PC-3 (cell line): ENCODE data around the gene SLC9A9. TPM values are rescaled to one million over a fixed set of nuclear protein-coding genes. Genes with fewer than 3 reads are reported as not detected.

ENCODE experiments used
- ATAC-seq: fragments of 200-7000 bp; cut with Tn5 transposase; 2 replicates; pipeline ENCODE4 v1.9.1; 2020; ENCODE audit warnings: mild to moderate bottlenecking, moderate library complexity
- BruUV-seq: library from RNA; stranded (reverse); fragments of 400-500 nt; replicated peaks from 2 replicates; lab custom pipeline; 2021; lab: Mats Ljungman, UMichigan
- CTCF ChIA-PET: fragments of 300-600 bp; sonication (Branson Sonifier 250); formaldehyde crosslinking; loops from one replicate; lab custom pipeline; 2022; ENCODE audit warnings: antibody characterized with exemption; lab: Charles Lee
- POLR2A ChIA-PET: fragments of 300-600 bp; sonication (Branson Sonifier 250); formaldehyde crosslinking; loops from one replicate; lab custom pipeline; 2022; ENCODE audit warnings: antibody characterized with exemption; ENCODE audit not compliant: unreplicated experiment; lab: Charles Lee
- DNase-seq: peaks from one replicate; pipeline ENCODE4 v3.0.0-alpha.2; 2015
- H2AFZ ChIP-seq: fragments of 300-600 bp; sonication (generic); 2 replicates; pipeline ENCODE4 v1.6.0; 2016; ENCODE audit warnings: antibody characterized with exemption, low read length
- H3F3A ChIP-seq: fragments of 300-600 bp; sonication (generic); one replicate; pipeline ENCODE4 v1.6.0; 2017; ENCODE audit warnings: antibody characterized with exemption, low read length, control low read depth, mild to moderate bottlenecking; ENCODE audit not compliant: unreplicated experiment
- H3K27ac ChIP-seq: fragments of 300-600 bp; sonication (generic); 2 replicates; pipeline ENCODE4 v1.5.1; 2016; ENCODE audit warnings: mild to moderate bottlenecking, low read length
- H3K27me3 ChIP-seq: fragments of 300-600 bp; sonication (generic); 2 replicates; pipeline ENCODE4 v1.6.1; 2016; ENCODE audit warnings: low read length, mixed read lengths
- H3K36me3 ChIP-seq: fragments of 300-600 bp; sonication (generic); 2 replicates; pipeline ENCODE4 v1.6.1; 2016; ENCODE audit warnings: low read depth, mixed run types, low read length, mixed read lengths
- H3K4me1 ChIP-seq: fragments of 300-600 bp; sonication (generic); 2 replicates; pipeline ENCODE4 v1.5.1; 2016; ENCODE audit warnings: low read length; ENCODE audit not compliant: insufficient read depth
- H3K4me2 ChIP-seq: fragments of 300-600 bp; sonication (generic); 2 replicates; pipeline ENCODE4 v1.6.0; 2016; ENCODE audit warnings: low read length
- H3K4me3 ChIP-seq: fragments of 300-600 bp; sonication (generic); 2 replicates; pipeline ENCODE4 v1.5.1; 2016; ENCODE audit warnings: mild to moderate bottlenecking, low read length, mixed read lengths
- H3K79me2 ChIP-seq: fragments of 300-600 bp; sonication (generic); 2 replicates; pipeline ENCODE4 v1.6.1; 2017; ENCODE audit warnings: low read length, mixed read lengths
- H3K9ac ChIP-seq: fragments of 300-600 bp; sonication (generic); 2 replicates; pipeline ENCODE4 v1.6.0; 2016; ENCODE audit warnings: mild to moderate bottlenecking, low read length
- H3K9me2 ChIP-seq: fragments of 300-600 bp; sonication (generic); replicated peaks from 2 replicates; pipeline ENCODE4 v1.6.1; 2016; ENCODE audit warnings: mixed run types, low read length, mixed read lengths
- H3K9me3 ChIP-seq: fragments of 300-600 bp; sonication (generic); 2 replicates; pipeline ENCODE4 v1.6.1; 2016; ENCODE audit warnings: low read length, mixed read lengths
- H4K20me1 ChIP-seq: fragments of 300-600 bp; sonication (generic); 2 replicates; pipeline ENCODE4 v1.6.1; 2016; ENCODE audit warnings: low read length, mixed read lengths
- CTCF ChIP-seq: fragments of 300-600 bp; sonication (generic); conservative IDR thresholded peaks from 2 replicates; pipeline ENCODE4 v1.5.1; 2017; ENCODE audit warnings: antibody characterized with exemption, low read depth, mild to moderate bottlenecking, low read length
- EZH2 ChIP-seq: fragments of 300-600 bp; sonication (generic); IDR thresholded peaks from one replicate; pipeline ENCODE4 v1.6.1; 2017; ENCODE audit warnings: antibody characterized with exemption, mild to moderate bottlenecking, low read length; ENCODE audit not compliant: unreplicated experiment
- EZH2phosphoT487 ChIP-seq: fragments of 300-600 bp; sonication (generic); IDR thresholded peaks from 2 replicates; pipeline ENCODE4 v1.6.1; 2018; ENCODE audit warnings: mild to moderate bottlenecking, antibody characterized with exemption, low read length, borderline replicate concordance
- intact Hi-C: fragments of 100-400 bp; cut with micrococcal nuclease; formaldehyde crosslinking; loops from 2 replicates; pipeline ENCODE4 v1.9.0; 2023
- total RNA-seq: library from RNA; depleted of rRNA; stranded (reverse); fragments of >200 nt; gene quantifications from 2 replicates; pipeline ENCODE4 v1.2.3, GENCODE V29; 2014

Gene SLC9A9
- total RNA-seq, 1 experiment from 2014 or later = 0.07 TPM

- intact Hi-C loops = no loop called here
- Histone ChIP-seq H2AFZ (no peak overlapping the region), H3K9me3 (no peaks in the 10 kb centered on the region)
Observed at GRCh38 chr3:143855183-143855582, 6.9 kb upstream of the SLC9A9 start.

GRCh38 chr3:143851331-143852017, 3.2 kb upstream of the SLC9A9 start:
- DNase-seq (no peak), ATAC-seq (no peak)
- CTCF ChIA-PET = no interaction called here
- Histone ChIP-seq H2AFZ (no peak overlapping the region), H3K4me2 (no peak overlapping the region), H3K27ac (no peak overlapping the region), H3K9me2 (no peaks in the 10 kb centered on the region), H3K27me3 (no peaks in the 10 kb centered on the region), H4K20me1 (no peaks in the 10 kb centered on the region), H3F3A (no peaks in the 10 kb centered on the region), H3K4me1 (no peaks in the 10 kb centered on the region), H3K9ac (no peak overlapping the region), H3K79me2 (no peaks in the 10 kb centered on the region), H3K9me3 (no peaks in the 10 kb centered on the region), H3K4me3 (no peak overlapping the region), H3K36me3 (no peaks in the 10 kb centered on the region)
- intact Hi-C loops = no loop called here
- no TSS peak for BruUV-seq
- POLR2A ChIA-PET = no interaction called here
- TF ChIP-seq CTCF (no peak), EZH2 (no peak)

More at GRCh38 chr3:143855183-143855582, 6.9 kb upstream of the SLC9A9 start:
- Histone ChIP-seq H3K36me3 (no peaks in the 10 kb centered on the region), H3K9ac (no peak overlapping the region), H3K79me2 (no peaks in the 10 kb centered on the region), H3K4me3 (no peak overlapping the region), H3K9me2 (no peaks in the 10 kb centered on the region), H3K4me1 (no peaks in the 10 kb centered on the region), H4K20me1 (no peaks in the 10 kb centered on the region), H3K4me2 (no peak overlapping the region), H3K27ac (no peak overlapping the region), H3K27me3 (no peaks in the 10 kb centered on the region), H3F3A (no peaks in the 10 kb centered on the region)
- POLR2A ChIA-PET = no interaction called here
- DNase-seq = no peak
- ATAC-seq = no peak
- CTCF ChIA-PET = no interaction called here
- TF ChIP-seq EZH2 = no peak
- TF ChIP-seq CTCF = no peak
- TF ChIP-seq EZH2phosphoT487 = no peak
- BruUV-seq = no TSS peak

GRCh38 chr3:143850877-143851276, 2.6 kb upstream of the SLC9A9 start:
- Histone ChIP-seq H3K9ac (no peak overlapping the region), H3K4me2 (no peak overlapping the region)

More at GRCh38 chr3:143850877-143851276, 2.6 kb upstream of the SLC9A9 start:
- no peaks in the 10 kb centered on the region for H3K9me3 ChIP-seq
- BruUV-seq = no TSS peak
- no peak for ATAC-seq
- CTCF ChIA-PET = no interaction called here
- POLR2A ChIA-PET = no interaction called here
- H3K27me3 ChIP-seq = no peaks in the 10 kb centered on the region
- no peaks in the 10 kb centered on the region for H3K79me2 ChIP-seq
- H4K20me1 ChIP-seq = no peaks in the 10 kb centered on the region
- intact Hi-C loops = no loop called here
- H2AFZ ChIP-seq = no peak overlapping the region
- no peak overlapping the region for H3K4me3 ChIP-seq
- no peaks in the 10 kb centered on the region for H3K9me2 ChIP-seq
- no peak overlapping the region for H3K27ac ChIP-seq
- no peaks in the 10 kb centered on the region for H3F3A ChIP-seq
- DNase-seq = no peak
- TF ChIP-seq EZH2 = no peak
- TF ChIP-seq CTCF = no peak
- no peak for TF ChIP-seq EZH2phosphoT487
- no peaks in the 10 kb centered on the region for H3K36me3 ChIP-seq
- H3K4me1 ChIP-seq = no peaks in the 10 kb centered on the region
